Prostate gland (tissue), 2 donors: ENCODE measurements around the gene HSPA5. TPM values are rescaled to one million over a fixed set of nuclear protein-coding genes. Genes with fewer than 3 reads are reported as not detected.

ENCODE experiments used
- DNase-seq: peaks from one replicate; pipeline ENCODE4 v3.0.0-alpha.2; 2019; ENCODE audit warnings: low spot score
- H3K27ac ChIP-seq, 2 donors: fragments of 200-600 bp; sonication (generic); 2 replicates each; pipeline ENCODE4 v1.5.1; 2017 to 2019
- H3K27me3 ChIP-seq: fragments of 200-600 bp; sonication (generic); replicated peaks from 2 replicates; pipeline ENCODE4 v1.5.1; 2019; ENCODE audit not compliant: insufficient read depth
- H3K36me3 ChIP-seq, 2 donors: fragments of 200-600 bp; sonication (generic); 1 replicate in 1 of 2; 2 replicates in 1 of 2; pipeline versions ENCODE4 v1.5.1 to v1.8.1; 2017 to 2019
- H3K4me1 ChIP-seq: fragments of 200-600 bp; sonication (generic); replicated peaks from 2 replicates; pipeline ENCODE4 v1.5.1; 2019
- H3K4me3 ChIP-seq, 2 donors: fragments of 200-600 bp; sonication (generic); 2 replicates each; pipeline ENCODE4 v1.5.1; 2017 to 2019
- H3K9me3 ChIP-seq: fragments of 200-600 bp; sonication (generic); 2 replicates; pipeline ENCODE4 v1.5.1; 2017
- CTCF ChIP-seq, 4 experiments: fragments of 200-600 bp in 2 of 4; fragments of 450-650 bp in 2 of 4; sonication (generic) in 2 of 4; IDR thresholded peaks; 1 replicate in 3 of 4; 2 replicates in 1 of 4; pipeline ENCODE4 v1.5.1; 2016 to 2019; ENCODE audit warnings: antibody characterized with exemption in 4 of 4, mild to moderate bottlenecking in 2 of 4, moderate library complexity in 2 of 4
- POLR2A ChIP-seq: fragments of 450-650 bp; IDR thresholded peaks from one replicate; pipeline ENCODE4 v1.6.1; 2016; ENCODE audit warnings: antibody characterized with exemption, mild to moderate bottlenecking
- POLR2AphosphoS5 ChIP-seq: sonication (generic); formaldehyde crosslinking; IDR thresholded peaks from one replicate; pipeline ENCODE4 v1.6.1; 2017; ENCODE audit warnings: antibody characterized with exemption
- WGBS: methylation state at CpG from one replicate; pipeline ENCODE4 v1.1.5; 2018; 5-methylcytosine and 5-hydroxymethylcytosine counted together
- intact Hi-C: fragments of 100-400 bp; cut with DNase I; formaldehyde crosslinking; loops from one replicate; pipeline ENCODE4 v1.14.2; 2022
- total RNA-seq, 2 donors: library from RNA; depleted of rRNA; stranded (reverse); fragments of >200 nt; gene quantifications; one replicate each; pipeline ENCODE4 v1.1.0, GENCODE V29; 2016

HSPA5 gene
- total RNA-seq, 2 donors from 2014 or later, result 215 to 303 TPM

GRCh38 chr9:125258160-125258785 lies 17.1 kb upstream of the HSPA5 start:
- H3K27me3 ChIP-seq, result no peaks in the 10 kb centered on the region
- no peaks in the 10 kb centered on the region for H3K36me3 ChIP-seq
- no peak for DNase-seq
- intact Hi-C loops, result no loop called here
- H3K4me1 ChIP-seq, result no peaks in the 10 kb centered on the region
- no peak overlapping the region for H3K27ac ChIP-seq
- 89% methylated on average over 6 of the region's 6 CpGs for WGBS
- TF ChIP-seq POLR2A (no peak), CTCF (IDR thresholded peaks at IDR 0.05) (no peak), POLR2AphosphoS5 (no peak)
- no peaks in the 10 kb centered on the region for H3K9me3 ChIP-seq
- H3K4me3 ChIP-seq, result no peak overlapping the region

GRCh38 chr9:125255781-125256391 lies 14.7 kb upstream of the HSPA5 start:
- DNase-seq, result peak; percentile 16
- WGBS, result 15% methylated on average over 2 of the region's 2 CpGs
- no peaks in the 10 kb centered on the region for H3K27me3 ChIP-seq
- no peak overlapping the region for H3K4me3 ChIP-seq
- TF ChIP-seq POLR2AphosphoS5, result no peak
- peak in 3 of 4 experiments; percentile 12 to 40 (median 36) for TF ChIP-seq CTCF (IDR thresholded peaks at IDR 0.05)
- no peak for TF ChIP-seq POLR2A
- intact Hi-C loops, result no loop called here
- H3K27ac ChIP-seq, result no peak overlapping the region
- no peaks in the 10 kb centered on the region for H3K4me1 ChIP-seq
- no peaks in the 10 kb centered on the region for H3K36me3 ChIP-seq
- no peaks in the 10 kb centered on the region for H3K9me3 ChIP-seq

- intact Hi-C loops, result no loop called here
- no peaks in the 10 kb centered on the region for H3K36me3 ChIP-seq
- DNase-seq, result no peak
- no peaks in the 10 kb centered on the region for H3K27me3 ChIP-seq
- TF ChIP-seq POLR2A, result no peak
- TF ChIP-seq POLR2AphosphoS5, result no peak
- no peak for TF ChIP-seq CTCF (IDR thresholded peaks at IDR 0.05)
- no peak overlapping the region for H3K27ac ChIP-seq
- H3K9me3 ChIP-seq, result no peaks in the 10 kb centered on the region
- no peak overlapping the region for H3K4me3 ChIP-seq
- no peaks in the 10 kb centered on the region for H3K4me1 ChIP-seq
Observed at GRCh38 chr9:125254231-125254630, 13.1 kb upstream of the HSPA5 start.

- intact Hi-C loops, result loop anchor here (10.0 kb wide), 1 partner anchor 99 kb away; no protein-coding TSS in a partner anchor
- Histone ChIP-seq H3K9me3 (no peaks in the 10 kb centered on the region), H3K27me3 (no peaks in the 10 kb centered on the region), H3K36me3 (no peaks in the 10 kb centered on the region), H3K27ac (no peak overlapping the region), H3K4me1 (no peaks in the 10 kb centered on the region), H3K4me3 (no peak overlapping the region)
- no peak for DNase-seq
- WGBS, result 80% methylated on average over 6 of the region's 6 CpGs
- TF ChIP-seq POLR2A (no peak), POLR2AphosphoS5 (no peak), CTCF (IDR thresholded peaks at IDR 0.05) (no peak)
Observed at GRCh38 chr9:125246261-125246667, 5.1 kb upstream of the HSPA5 start.

- peaks cover under 1 to 3% of the 10 kb centered on the region in 2 donors for H3K36me3 ChIP-seq
- WGBS, result 91% methylated on average over 15 of the region's 15 CpGs
- no peaks in the 10 kb centered on the region for H3K27me3 ChIP-seq
- H3K27ac ChIP-seq, result no peak overlapping the region
- intact Hi-C loops, result loop anchor here (10.0 kb wide), 1 partner anchor 101 kb away; no protein-coding TSS in a partner anchor
- no peak overlapping the region for H3K4me3 ChIP-seq
- H3K9me3 ChIP-seq, result no peaks in the 10 kb centered on the region
- no peak for DNase-seq
- H3K4me1 ChIP-seq, result no peaks in the 10 kb centered on the region
- no peak for TF ChIP-seq POLR2A
- no peak for TF ChIP-seq POLR2AphosphoS5
- TF ChIP-seq CTCF (IDR thresholded peaks at IDR 0.05), result no peak
Observed at GRCh38 chr9:125243792-125244260, 2.7 kb upstream of the HSPA5 start.
